ENCODE measurements around the gene PMM1.
"Not testable (repeated sequence)": the region's sequence is repeated elsewhere in the genome, so short reads cannot be mapped to it uniquely, and the experiment has no call there.

Gene PMM1

GRCh38 chr22:41589391-41590241 lies at the start of gene PMM1:
Gene PMM1, minus strand, starts transcription at chr22:41589840. Its CDS starts 35 bp downstream, at chr22:41589805.
- Histone ChIP-seq H3K4me1 (ENCODE audit: control insufficient read depth in 1 of 2, insufficient read depth in 1 of 2, low read depth in 1 of 2, low read length in 1 of 2) (peaks cover 15 to 18% of the 10 kb centered on the region in 2 experiments), H3K4me3 (ENCODE audit: low read depth in 1 of 2, low read length in 1 of 2) (peak within 1 kb of the TSS; percentile 89 to 96), H3K27me3 (no peaks in the 10 kb centered on the region), H3K27ac (peak within 1 kb of the TSS; percentile 81), H3K9me3 (no peaks in the 10 kb centered on the region), H3K36me3 (peaks cover 9% of the 10 kb centered on the region)
- no peak for TF ChIP-seq CTCF (IDR thresholded peaks at IDR 0.05)

- H3K4me1 ChIP-seq (ENCODE audit: control insufficient read depth in 1 of 2, insufficient read depth in 1 of 2, low read depth in 1 of 2, low read length in 1 of 2) = no peaks in the 10 kb centered on the region
- no peak overlapping the region for H3K27ac ChIP-seq
- H3K9me3 ChIP-seq = no peaks in the 10 kb centered on the region
- no peak overlapping the region for H3K4me3 ChIP-seq (ENCODE audit: low read depth in 1 of 2, low read length in 1 of 2)
- TF ChIP-seq CTCF (IDR thresholded peaks at IDR 0.05) = no peak
- peaks cover 84% of the 10 kb centered on the region for H3K36me3 ChIP-seq
- no peaks in the 10 kb centered on the region for H3K27me3 ChIP-seq
These were observed 49.1 kb upstream of the PMM1 start for GRCh38 chr22:41638748-41639147.

GRCh38 chr22:41638124-41638523 lies 48.5 kb upstream of the PMM1 start:
- TF ChIP-seq CTCF (IDR thresholded peaks at IDR 0.05) = no peak
- Histone ChIP-seq H3K9me3 (no peaks in the 10 kb centered on the region), H3K27ac (no peak overlapping the region), H3K4me1 (ENCODE audit: control insufficient read depth in 1 of 2, insufficient read depth in 1 of 2, low read depth in 1 of 2, low read length in 1 of 2) (no peaks in the 10 kb centered on the region), H3K27me3 (no peaks in the 10 kb centered on the region), H3K36me3 (peaks cover 86% of the 10 kb centered on the region), H3K4me3 (ENCODE audit: low read depth in 1 of 2, low read length in 1 of 2) (no peak overlapping the region)

- H3K27ac ChIP-seq; H3K4me3 ChIP-seq (ENCODE audit: low read depth in 1 of 2, low read length in 1 of 2); H3K9me3 ChIP-seq; H3K4me1 ChIP-seq (ENCODE audit: control insufficient read depth in 1 of 2, insufficient read depth in 1 of 2, low read depth in 1 of 2, low read length in 1 of 2); H3K27me3 ChIP-seq: not testable (repeated sequence)
- H3K36me3 ChIP-seq = peaks cover 82% of the 10 kb centered on the region
These were observed 48.0 kb upstream of the PMM1 start for GRCh38 chr22:41637623-41638022.

GRCh38 chr22:41636467-41636866 lies 46.8 kb upstream of the PMM1 start:
- Histone ChIP-seq H3K4me1 (ENCODE audit: control insufficient read depth in 1 of 2, insufficient read depth in 1 of 2, low read depth in 1 of 2, low read length in 1 of 2) (no peaks in the 10 kb centered on the region), H3K9me3 (no peaks in the 10 kb centered on the region), H3K36me3 (peaks cover 79% of the 10 kb centered on the region), H3K4me3 (ENCODE audit: low read depth in 1 of 2, low read length in 1 of 2) (no peak overlapping the region), H3K27ac (no peak overlapping the region), H3K27me3 (no peaks in the 10 kb centered on the region)
- no peak for TF ChIP-seq CTCF (IDR thresholded peaks at IDR 0.05)

GRCh38 chr22:41634610-41635009 lies 45.0 kb upstream of the PMM1 start:
- not testable (repeated sequence) for H3K27ac ChIP-seq; H3K4me3 ChIP-seq (ENCODE audit: low read depth in 1 of 2, low read length in 1 of 2); H3K4me1 ChIP-seq (ENCODE audit: control insufficient read depth in 1 of 2, insufficient read depth in 1 of 2, low read depth in 1 of 2, low read length in 1 of 2); H3K27me3 ChIP-seq; H3K9me3 ChIP-seq
- peaks cover 78% of the 10 kb centered on the region for H3K36me3 ChIP-seq

- H3K4me3 ChIP-seq (ENCODE audit: low read depth in 1 of 2, low read length in 1 of 2); H3K27ac ChIP-seq; H3K4me1 ChIP-seq (ENCODE audit: control insufficient read depth in 1 of 2, insufficient read depth in 1 of 2, low read depth in 1 of 2, low read length in 1 of 2); H3K9me3 ChIP-seq; H3K27me3 ChIP-seq: not testable (repeated sequence)
- H3K36me3 ChIP-seq = peaks cover 73% of the 10 kb centered on the region
These were observed 42.0 kb upstream of the PMM1 start for GRCh38 chr22:41631615-41632014.

- H3K9me3 ChIP-seq; H3K27me3 ChIP-seq; H3K4me3 ChIP-seq (ENCODE audit: low read depth in 1 of 2, low read length in 1 of 2); H3K27ac ChIP-seq; H3K4me1 ChIP-seq (ENCODE audit: control insufficient read depth in 1 of 2, insufficient read depth in 1 of 2, low read depth in 1 of 2, low read length in 1 of 2): not testable (repeated sequence)
- peaks cover 69% of the 10 kb centered on the region for H3K36me3 ChIP-seq
These were observed 41.5 kb upstream of the PMM1 start for GRCh38 chr22:41631115-41631514.
